HG02852 (cell line): ENCODE measurements around the gene OR3A3.
"Not testable (repeated sequence)": the region's sequence is repeated elsewhere in the genome, so short reads cannot be mapped to it uniquely, and the experiment has no call there.

Experiments
- ATAC-seq: cut with Tn5 transposase; IDR thresholded peaks from one replicate; pipeline ENCODE4 v1.9.1; 2021; ENCODE audit warnings: mild to moderate bottlenecking, moderate library complexity; ENCODE audit not compliant: unreplicated experiment

Gene OR3A3

DNA sequence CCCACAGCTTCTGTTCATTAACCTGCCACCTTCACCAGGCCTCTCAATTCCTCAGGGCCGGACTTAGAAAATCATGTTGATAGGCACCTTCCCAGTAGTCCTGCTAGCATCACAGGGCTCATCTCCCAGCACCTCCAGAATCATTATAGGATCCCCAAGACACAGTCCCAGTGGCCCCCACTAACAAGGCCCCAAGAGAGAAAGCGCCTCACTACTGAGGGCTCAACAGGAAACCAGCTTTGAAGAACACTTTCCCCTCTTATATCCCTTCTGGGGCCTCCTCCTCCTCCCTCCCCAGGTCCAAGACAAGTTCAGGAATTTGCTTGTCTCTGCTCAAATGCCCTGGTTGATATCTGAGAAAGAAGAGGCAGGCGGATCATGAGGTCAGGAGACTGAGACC, at the start of gene OR3A3:
Gene OR3A3, plus strand, starts transcription at position 301 of the 400 bp plus-strand sequence.
- no peak for ATAC-seq

DNA sequence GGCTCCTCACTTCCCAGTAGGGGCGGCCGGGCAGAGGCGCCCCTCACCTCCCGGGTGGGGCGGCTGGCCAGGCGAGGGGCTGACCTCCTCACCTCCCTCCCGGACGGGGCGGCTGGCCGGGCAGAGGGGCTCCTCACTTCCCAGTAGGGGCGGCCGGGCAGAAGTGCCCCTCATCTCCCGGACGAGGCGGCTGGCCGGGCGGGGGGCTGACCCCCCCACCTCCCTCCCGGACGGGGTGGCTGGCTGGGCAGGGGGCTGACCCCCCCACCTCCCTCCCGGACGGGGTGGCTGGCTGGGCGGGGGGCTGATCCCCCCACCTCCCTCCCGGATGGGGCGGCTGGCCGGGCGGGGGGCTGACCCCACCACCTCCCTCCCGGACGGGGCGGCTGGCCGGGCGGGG, 40.0 kb upstream of the OR3A3 start:
- ATAC-seq: not testable (repeated sequence)

DNA sequence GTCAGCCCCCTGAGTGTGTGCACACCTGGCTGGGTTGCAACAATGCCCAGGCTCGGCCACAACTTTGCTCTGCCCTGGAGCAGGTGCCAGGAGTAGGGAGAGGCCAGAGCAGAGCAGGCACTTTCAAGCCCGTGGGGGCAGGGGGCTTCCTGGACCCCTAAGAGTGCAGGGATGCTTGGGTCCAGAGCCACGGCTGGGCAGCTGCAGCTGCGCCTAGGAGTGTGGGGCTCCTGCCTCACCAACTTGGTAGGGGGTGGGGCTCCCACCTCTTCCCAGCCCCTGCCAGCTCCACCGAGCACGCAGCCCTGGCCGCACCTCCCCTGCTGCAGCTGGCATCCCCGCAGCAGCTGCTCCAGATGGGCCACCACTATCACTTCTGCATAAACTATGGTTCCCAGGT, 32.8 kb upstream of the OR3A3 start:
- ATAC-seq: no peak

DNA sequence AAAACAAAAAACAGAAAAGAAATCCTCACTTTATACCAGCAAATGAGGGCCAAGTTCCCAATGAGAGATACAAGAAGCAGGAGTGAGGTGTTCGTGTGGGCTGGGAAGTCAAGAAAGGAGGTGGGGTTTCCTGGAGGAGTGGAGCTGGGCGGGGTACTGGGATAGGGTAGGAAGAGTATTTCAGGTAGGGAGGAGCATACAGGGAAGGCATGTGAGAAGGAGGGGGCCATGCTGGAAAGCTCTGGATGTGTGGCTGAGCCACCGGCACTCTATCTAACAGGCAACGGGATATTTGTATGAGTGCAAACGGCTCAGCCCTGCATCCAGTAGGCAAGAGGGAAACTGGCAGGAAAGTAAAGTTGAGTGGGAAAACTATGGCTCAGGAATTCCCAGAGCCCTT, 29.2 kb upstream of the OR3A3 start:
- no peak for ATAC-seq

DNA sequence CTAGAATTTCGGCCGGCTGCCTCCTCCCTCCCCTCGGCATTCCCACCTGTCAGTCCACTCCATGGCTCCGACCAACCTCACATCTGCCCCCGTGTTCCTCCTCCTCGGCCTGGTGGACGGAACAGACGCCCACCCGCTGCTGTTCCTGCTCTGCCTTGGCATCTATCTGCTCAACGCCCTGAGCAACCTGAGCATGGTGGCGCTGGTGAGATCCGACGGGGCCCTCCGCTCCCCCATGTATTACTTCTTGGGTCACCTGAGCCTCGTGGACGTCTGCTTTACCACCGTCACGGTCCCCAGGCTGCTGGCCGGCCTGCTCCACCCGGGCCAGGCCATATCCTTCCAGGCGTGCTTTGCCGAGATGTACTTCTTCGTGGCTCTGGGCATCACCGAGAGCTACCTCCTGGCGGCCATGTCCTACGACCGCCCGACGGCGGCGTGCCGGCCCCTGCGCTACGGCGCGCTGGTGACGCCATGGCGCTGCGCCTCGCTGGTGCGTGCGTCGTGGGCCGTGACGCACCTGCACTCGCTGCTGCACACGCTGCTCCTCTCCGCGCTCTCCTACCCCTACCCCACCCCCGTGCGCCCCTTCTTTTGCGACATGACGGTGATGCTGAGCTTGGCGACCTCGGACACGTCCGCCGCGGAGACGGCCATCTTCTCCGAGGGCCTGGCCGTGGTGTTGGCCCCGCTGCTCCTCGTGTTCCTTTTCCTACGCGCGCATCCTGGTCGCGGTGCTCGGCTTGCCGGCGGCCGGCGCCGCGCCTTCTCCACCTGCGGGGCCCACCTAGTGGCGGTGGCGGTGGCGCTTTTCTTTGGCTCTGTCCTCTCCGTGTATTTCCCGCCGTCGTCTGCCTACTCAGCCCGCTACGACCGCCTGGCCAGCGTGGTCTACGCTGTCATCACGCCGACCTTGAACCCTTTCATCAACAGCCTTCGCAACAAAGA, 25.0 kb upstream of the OR3A3 start, which contains the start of gene OR3A2:
Gene OR3A2, minus strand, starts transcription at position 440 of the 948 bp plus-strand sequence.
- ATAC-seq: no peak

DNA sequence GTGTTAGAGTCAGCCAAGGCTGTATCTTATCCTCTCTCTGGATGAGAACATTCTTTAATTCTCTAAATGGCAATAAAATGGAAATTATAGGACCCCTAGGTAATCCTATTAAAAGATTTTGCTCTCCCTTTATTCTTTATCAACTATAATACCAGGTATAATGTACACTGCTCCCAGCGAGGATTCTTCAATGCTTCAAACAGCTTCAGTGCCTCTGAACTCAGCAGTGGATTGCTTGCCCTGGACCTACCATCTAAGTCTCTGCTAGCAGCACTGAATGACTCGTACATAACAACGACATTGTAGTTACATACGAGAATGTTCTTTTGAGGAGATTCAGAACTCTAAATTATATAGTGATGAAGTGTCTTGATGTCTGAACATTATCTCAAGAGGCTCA, 21.4 kb upstream of the OR3A3 start:
- no peak for ATAC-seq

DNA sequence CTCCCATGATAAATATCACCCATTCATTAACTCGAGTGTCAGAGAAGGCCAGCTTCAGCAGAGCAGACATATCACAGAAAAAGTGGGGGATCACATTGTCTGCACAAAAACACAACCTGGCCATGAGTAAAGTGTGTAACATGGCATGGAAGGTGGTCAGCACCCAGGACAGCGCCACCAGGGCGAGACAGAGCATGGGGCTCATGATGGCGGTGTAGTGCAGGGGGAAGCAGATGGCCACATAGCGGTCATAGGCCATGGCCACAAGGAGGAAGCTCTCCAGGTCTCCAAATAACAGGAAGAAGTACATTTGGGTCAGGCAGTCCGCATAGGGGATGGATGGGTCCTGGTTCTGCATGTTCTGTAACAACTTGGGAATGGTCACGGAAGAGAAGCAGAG, 13.4 kb upstream of the OR3A3 start:
- not testable (repeated sequence) for ATAC-seq

DNA sequence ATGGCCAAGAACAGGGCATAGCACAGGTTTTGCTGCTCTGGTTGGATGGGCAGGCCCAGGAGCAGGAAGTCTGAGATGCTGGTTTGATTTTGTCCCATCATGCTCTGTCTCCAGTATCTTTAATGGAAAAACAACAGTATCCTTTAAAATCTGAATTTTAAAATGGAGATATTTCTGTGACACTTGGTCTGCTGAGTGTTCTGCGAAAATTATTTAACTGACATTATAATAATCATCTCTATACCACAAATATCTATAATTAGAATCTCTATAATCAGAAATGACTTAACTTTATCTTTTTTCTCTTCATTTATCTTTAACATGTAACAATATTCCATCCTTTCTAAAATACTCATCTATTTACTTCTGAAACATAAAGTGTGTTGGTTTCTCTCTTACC, 12.9 kb upstream of the OR3A3 start, which contains the start of gene OR1E1:
Gene OR1E1, minus strand, starts transcription at position 101 of the 400 bp plus-strand sequence. Its CDS starts 0 bp downstream, at position 101.
- no peak for ATAC-seq

DNA sequence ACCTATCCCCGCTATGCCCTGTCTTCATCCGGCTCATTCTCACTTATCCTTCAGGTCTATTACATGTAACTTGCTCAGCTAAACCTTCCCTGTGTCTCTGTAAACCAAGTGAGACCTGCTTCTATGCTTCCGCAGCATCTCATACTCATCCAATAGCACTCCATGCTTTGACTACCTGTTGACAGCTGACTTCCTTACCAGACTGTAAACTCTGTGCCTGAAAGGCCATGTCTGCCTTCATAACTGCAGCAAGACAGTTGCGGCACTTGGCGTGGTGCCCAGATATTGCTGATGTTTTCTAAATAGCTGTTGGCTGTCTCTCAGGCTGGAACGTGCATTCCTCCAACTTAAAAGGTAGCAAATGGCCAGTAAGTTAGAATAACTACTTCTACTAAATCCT, 11.1 kb upstream of the OR3A3 start:
- no peak for ATAC-seq

DNA sequence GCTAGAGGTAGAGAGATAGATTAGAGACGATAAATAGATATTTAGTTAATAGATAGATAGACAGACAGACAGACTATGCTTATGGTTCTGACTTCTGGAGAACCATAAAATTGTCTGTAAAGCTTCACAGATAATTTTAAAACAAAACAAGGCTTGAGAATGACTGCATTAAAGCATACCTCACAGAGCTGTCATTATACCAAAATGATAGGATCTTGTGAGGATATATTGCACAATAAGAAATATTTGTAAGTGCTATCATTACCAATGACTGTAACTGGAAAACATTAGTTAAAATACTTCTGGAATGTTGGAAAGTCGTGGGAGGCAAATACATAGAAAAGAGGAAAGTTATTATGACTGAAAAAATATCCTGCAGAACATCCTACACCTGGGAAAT, 9.4 kb upstream of the OR3A3 start:
- ATAC-seq: no peak

DNA sequence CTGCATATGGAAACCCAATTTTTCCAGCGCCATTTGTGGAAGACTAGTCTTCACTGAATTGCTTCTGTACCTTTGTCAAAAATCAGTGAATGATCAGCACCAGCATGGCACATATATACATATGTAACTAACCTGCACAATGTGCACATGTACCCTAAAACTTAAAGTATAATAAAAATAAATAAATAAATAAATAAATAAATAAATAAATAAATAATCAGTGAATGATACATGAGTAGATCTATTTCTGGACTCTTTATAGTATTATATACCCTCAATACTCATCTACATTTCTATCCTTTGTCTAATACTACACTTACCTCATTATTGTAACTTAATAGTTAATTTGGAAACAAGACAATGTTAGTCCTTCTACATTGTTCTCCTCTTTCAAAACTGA, 7.3 kb upstream of the OR3A3 start:
- ATAC-seq: not testable (repeated sequence)

DNA sequence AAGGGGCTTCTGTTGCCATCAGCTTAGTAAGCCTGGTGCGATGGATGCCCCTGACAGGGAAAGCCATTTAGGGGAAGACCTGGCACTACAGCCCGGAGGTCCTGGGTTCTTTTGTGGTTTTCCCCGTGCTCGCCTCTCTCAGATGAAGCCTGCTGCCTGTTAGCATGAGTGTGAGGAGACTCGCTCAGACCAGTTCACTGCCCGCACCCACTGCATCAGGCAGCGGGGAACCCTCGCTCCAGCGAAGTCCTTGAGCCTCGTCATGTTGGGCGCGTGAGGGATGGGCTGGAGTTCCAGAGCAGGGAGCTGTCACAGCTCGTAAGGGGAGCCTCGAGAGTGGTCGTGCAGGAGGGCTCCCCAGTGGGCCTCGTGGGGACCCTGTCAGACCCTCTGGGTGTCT, 1.0 kb downstream of the OR3A3 start:
- ATAC-seq: not testable (repeated sequence)

DNA sequence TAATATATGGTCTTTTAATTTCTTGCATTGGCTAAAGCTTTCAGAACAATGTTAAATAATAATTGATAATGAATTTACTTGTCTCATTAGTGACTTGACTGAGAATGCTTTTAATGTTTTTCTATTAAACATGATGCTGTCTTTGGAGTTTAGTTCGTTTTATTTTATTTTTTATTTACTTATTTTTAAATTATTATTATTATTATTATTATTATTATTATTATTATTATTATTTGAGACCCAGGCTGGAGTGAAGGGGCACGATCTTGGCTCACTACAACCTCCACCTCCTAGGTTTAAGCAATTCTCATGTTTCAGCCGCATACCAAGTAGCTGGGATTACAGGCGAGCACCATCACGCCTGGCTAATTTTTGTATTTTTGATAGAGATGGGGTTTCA, 4.4 kb downstream of the OR3A3 start:
- no peak for ATAC-seq

DNA sequence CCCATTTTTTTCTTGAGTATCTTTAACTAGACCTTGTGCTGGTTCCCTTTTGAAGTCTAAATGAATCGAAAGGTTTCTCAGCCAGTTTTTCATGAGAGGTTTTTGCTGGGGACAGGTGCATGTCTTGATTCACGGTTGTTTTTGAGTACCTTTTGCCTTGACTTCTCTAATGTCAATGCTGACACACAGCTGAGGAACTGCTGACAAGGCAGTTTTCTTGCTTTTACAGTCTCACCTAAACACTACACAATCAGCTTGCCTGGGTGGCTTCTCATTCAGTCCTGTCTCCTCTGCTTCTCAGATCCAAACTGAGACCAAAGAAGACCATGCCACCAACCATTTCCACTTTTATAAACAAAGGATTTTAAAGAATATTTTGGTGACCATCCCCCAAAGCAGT, 7.1 kb downstream of the OR3A3 start:
- no peak for ATAC-seq

DNA sequence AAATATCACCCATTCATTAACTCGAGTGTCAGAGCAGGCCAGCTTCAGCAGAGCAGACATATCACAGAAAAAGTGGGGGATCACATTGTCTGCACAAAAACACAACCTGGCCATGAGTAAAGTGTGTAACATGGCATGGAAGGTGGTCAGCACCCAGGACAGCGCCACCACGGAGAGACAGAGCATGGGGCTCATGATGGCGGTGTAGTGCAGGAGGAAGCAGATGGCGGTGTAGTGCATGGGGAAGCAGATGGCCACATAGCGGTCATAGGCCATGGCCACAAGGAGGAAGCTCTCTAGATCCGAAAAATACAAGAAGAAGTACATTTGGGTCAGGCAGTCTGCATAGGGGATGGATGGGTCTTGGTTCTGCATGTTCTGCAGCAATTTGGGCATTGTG, 22.0 kb downstream of the OR3A3 start:
- ATAC-seq: not testable (repeated sequence)

DNA sequence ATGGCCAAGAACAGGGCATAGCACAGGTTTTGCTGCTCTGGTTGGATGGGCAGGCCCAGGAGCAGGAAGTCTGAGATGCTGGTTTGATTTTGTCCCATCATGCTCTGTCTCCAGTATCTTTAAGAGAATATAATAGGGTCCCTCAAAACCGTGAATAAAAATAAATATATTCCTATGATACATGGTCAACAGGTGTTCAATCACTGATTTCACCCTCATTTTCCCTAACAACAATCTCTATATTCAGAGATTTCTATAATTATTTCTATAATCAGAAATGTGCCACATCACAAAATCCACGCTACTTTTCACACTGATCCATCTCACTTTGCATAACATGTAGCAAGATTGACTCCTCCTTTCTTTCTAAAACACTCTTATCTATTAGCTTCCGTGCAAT, 22.6 kb downstream of the OR3A3 start, which contains the start of gene OR1E2:
Gene OR1E2, minus strand, starts transcription at position 101 of the 400 bp plus-strand sequence. Its CDS starts 0 bp downstream, at position 101.
- ATAC-seq: no peak

DNA sequence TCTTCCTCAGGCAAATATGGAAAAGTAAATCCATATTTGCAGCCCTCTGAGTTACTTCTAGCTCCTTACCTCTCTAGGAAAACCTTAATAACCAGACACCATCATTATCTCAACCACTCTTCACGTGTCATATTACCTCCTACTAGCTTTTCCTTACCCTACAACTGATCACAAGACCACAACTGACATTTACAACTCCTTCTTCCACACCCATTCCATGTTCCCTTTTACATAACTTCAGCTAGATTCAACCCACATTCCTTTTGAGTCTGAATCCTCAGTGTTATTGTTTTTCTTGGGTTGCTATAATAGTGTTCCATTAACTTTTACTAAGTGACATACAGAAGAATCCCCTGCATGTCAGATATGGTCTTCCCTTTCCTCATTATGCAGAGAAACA, 27.2 kb downstream of the OR3A3 start:
- no peak for ATAC-seq

DNA sequence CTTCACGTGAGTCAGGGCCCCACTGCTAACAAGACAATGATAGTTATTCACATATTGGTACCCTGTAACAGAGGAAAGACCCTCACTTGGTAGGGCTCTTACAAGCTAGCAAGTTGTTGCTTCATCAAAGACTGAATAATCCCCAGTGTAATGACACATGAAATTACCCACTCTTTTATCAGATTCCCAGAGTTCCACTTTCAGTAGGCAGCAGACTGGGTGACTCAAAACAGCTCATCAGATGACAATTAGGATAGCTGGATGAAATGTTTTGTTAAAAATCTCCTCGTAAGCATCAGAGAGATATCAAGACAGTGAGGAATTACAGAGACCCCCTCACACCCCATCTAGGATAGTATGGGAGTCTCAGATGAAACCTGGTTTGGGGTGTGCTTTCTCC, 29.3 kb downstream of the OR3A3 start:
- ATAC-seq: no peak

DNA sequence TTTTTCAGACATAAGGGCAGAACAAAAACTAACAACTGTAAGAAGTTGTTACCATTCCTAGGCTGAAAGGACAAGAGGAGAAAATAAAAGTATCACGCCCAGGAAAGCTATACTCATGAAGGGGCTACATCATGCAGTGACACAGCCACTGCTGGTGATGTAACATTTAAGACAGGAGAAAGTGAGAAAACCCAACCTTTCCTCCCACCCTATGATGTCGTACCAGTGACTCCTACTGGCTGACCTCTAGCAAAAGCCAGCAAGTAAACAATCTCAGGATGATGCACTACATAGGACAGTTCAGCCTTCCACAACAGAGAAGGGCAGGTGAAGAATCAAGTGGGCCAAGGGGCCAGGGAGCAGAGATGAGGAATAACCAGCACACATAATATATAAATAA, 36.5 kb downstream of the OR3A3 start:
- ATAC-seq: no peak

DNA sequence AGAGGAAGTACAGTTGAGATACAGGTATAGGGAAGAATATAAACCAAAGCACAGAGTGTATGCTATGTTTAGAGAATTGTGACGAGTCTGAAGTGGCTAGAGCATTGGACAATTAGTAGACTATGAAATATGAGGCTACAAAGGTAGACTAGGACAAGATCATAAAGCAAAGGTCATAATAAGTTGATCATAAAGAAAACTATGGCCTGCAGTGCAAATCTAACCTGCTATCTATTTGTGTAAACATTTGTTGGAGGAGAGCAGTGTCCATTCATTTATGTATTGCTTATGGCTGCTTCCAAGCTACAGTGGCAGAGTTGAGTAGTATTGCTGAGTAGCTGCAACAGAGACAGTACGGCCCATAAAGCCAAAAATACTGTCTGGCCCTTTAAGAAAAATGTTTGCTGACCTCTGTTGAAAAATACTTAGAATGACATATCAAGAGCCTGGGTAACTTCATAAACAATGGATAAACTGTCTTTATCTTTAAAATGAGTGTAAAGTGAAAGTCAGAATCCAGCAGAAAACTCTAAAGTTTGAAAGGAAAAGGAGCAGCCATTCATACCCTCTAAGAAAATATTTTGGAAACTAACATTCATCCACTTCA, 37.0 kb downstream of the OR3A3 start:
- no peak for ATAC-seq

DNA sequence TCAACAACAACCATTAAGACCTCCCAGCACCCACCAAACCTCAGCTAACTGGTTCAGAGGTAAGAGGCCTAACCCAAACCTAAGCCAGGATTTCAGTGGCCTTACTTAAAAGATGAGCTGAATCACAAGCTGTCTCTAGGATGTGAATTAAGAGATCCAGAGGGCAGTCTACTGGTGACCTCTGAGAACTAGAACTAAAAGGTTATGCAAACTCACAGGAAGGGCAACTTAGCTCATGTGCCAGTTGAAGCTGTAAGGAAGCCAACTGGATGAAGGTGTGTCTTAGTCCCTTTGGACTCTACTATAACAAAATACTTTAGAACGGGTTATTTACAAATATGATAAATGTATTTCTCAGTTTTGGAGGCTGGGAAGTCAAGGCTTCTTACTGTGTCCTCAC, 55.2 kb downstream of the OR3A3 start:
- not testable (repeated sequence) for ATAC-seq

DNA sequence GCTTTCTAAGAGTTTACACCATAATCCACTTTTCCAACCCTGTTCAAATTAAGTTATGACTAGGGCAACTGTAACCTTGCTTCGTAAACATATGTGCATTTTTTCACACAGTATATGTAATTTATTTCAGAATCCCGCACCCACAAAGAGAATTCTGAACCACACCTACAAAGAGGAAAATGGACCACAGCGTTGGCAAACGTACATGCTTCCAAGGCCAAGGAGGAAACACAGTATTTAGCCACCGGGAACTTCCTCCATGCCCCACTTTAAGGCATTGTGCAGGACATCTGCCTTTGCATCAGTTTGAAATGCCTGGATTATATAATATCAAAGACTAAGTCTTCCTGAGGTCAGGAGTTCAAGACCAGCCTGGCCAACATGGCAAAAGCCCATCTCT, 58.4 kb downstream of the OR3A3 start:
- ATAC-seq: no peak
